Measurements from ENCODE around the gene IREB2. TPM values are rescaled to one million over a fixed set of nuclear protein-coding genes. Genes with fewer than 3 reads are reported as not detected.

Gene IREB2
- total RNA-seq, 1 experiment from 2014 or later, result 89.5 TPM

DNA sequence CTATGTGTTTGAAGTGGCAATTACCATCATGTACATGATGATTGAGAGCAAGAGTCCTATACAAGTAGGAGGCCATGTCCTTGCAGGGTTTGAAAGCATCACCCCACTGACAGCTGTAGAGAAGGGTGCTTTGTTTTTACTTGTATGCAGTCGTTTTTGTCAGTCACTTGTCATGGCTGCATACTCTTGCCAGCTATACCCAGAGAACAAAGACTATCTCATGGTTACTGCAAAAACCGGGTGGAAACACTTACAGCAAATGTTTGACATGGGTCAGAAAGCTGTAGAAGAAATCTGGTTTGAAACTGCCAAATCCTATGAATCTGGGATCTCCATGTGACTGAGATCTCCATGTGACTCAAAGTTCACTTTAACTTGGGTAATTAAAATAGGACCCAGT lies 95.3 kb downstream of the IREB2 start:
- no peak overlapping the region for H3K4me3 Mint-ChIP-seq
- H3K4me1 Mint-ChIP-seq, result no peaks in the 10 kb centered on the region
- TF ChIP-seq CBFB (CRISPR knock-in tag; IDR thresholded peaks at IDR 0.05; ENCODE audit: low read depth) (no peak), OVOL2 (CRISPR knock-in tag; IDR thresholded peaks at IDR 0.05; ENCODE audit: borderline replicate concordance) (no peak), ZNF671 (CRISPR knock-in tag; IDR thresholded peaks at IDR 0.05) (no peak), ZBTB21 (CRISPR knock-in tag; IDR thresholded peaks at IDR 0.05; ENCODE audit: borderline replicate concordance) (no peak), E2F5 (CRISPR knock-in tag; IDR thresholded peaks at IDR 0.05) (no peak)
- peaks cover 4% of the 10 kb centered on the region for H3K27me3 Mint-ChIP-seq (ENCODE audit: low read depth)
- no peak overlapping the region for H3K27ac Mint-ChIP-seq
- POLR2A ChIA-PET, result no interaction called here
- CTCF ChIA-PET, result no interaction called here
- peaks cover 6% of the 10 kb centered on the region for H3K9me3 Mint-ChIP-seq
- DNase-seq (ENCODE audit: low spot score), result no peak
- ATAC-seq, result no peak
- peaks cover 7% of the 10 kb centered on the region; the same call in 1 of the 2 replicates for H3K36me3 Mint-ChIP-seq

DNA sequence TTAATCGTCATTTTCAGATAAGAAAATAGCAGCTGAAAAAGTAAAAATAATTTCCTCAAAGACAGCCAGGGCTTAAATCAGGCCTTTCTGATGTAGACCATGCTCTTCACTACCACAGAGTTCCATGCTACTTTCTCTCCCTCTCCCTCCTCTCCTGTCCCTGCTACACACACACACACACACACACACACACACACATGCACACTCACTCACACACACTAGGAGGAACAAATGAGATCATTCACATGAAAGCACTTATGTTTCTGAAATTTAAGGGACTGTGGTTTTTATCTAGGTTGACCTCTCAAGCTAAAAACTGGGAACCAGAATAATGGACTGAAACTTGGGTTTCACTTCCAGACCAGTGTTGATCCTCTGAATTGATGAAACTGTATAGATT lies 98.1 kb downstream of the IREB2 start:
- ChIA-PET CTCF (no interaction called here), POLR2A (interaction anchor here (0.6 kb wide), 1 partner anchor 46 kb away, joined by 4 read pairs; no protein-coding TSS in a partner anchor)
- Mint-ChIP-seq H3K27ac (no peak overlapping the region), H3K36me3 (no peaks in the 10 kb centered on the region), H3K27me3 (ENCODE audit: low read depth) (no peaks in the 10 kb centered on the region), H3K9me3 (no peaks in the 10 kb centered on the region), H3K4me3 (no peak overlapping the region), H3K4me1 (no peaks in the 10 kb centered on the region)
- no peak for DNase-seq (ENCODE audit: low spot score)
- no peak for TF ChIP-seq SOX15 (CRISPR knock-in tag; IDR thresholded peaks at IDR 0.05)
- no peak for TF ChIP-seq CREB1 (CRISPR knock-in tag; IDR thresholded peaks at IDR 0.05)
- no peak for TF ChIP-seq ATF3 (CRISPR knock-in tag; conservative IDR thresholded peaks at IDR 0.05)
- TF ChIP-seq EMX1 (CRISPR knock-in tag; IDR thresholded peaks at IDR 0.05), result no peak
- no peak for TF ChIP-seq FOXP1 (CRISPR knock-in tag; IDR thresholded peaks at IDR 0.05; ENCODE audit: borderline replicate concordance)
- TF ChIP-seq, protein P1, sequence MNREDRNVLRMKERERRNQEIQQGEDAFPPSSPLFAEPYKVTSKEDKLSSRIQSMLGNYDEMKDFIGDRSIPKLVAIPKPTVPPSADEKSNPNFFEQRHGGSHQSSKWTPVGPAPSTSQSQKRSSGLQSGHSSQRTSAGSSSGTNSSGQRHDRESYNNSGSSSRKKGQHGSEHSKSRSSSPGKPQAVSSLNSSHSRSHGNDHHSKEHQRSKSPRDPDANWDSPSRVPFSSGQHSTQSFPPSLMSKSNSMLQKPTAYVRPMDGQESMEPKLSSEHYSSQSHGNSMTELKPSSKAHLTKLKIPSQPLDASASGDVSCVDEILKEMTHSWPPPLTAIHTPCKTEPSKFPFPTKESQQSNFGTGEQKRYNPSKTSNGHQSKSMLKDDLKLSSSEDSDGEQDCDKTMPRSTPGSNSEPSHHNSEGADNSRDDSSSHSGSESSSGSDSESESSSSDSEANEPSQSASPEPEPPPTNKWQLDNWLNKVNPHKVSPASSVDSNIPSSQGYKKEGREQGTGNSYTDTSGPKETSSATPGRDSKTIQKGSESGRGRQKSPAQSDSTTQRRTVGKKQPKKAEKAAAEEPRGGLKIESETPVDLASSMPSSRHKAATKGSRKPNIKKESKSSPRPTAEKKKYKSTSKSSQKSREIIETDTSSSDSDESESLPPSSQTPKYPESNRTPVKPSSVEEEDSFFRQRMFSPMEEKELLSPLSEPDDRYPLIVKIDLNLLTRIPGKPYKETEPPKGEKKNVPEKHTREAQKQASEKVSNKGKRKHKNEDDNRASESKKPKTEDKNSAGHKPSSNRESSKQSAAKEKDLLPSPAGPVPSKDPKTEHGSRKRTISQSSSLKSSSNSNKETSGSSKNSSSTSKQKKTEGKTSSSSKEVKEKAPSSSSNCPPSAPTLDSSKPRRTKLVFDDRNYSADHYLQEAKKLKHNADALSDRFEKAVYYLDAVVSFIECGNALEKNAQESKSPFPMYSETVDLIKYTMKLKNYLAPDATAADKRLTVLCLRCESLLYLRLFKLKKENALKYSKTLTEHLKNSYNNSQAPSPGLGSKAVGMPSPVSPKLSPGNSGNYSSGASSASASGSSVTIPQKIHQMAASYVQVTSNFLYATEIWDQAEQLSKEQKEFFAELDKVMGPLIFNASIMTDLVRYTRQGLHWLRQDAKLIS (CRISPR knock-in tag; IDR thresholded peaks at IDR 0.05; ENCODE audit: borderline replicate concordance), result no peak
- no peak for TF ChIP-seq TEAD1 (CRISPR knock-in tag; IDR thresholded peaks at IDR 0.05)
- no peak for ATAC-seq

GRCh38 chr15:78537266-78537905 lies 99.4 kb downstream of the IREB2 start:
- ChIA-PET CTCF (no interaction called here), POLR2A (no interaction called here)
- H3K27ac Mint-ChIP-seq, result no peak overlapping the region
- H3K36me3 Mint-ChIP-seq, result peaks cover 7% of the 10 kb centered on the region
- ATAC-seq (no peak), DNase-seq (ENCODE audit: low spot score) (no peak)
- no peaks in the 10 kb centered on the region for H3K9me3 Mint-ChIP-seq
- H3K4me3 Mint-ChIP-seq, result no peak overlapping the region
- no peaks in the 10 kb centered on the region for H3K27me3 Mint-ChIP-seq (ENCODE audit: low read depth)
- H3K4me1 Mint-ChIP-seq, result peaks cover 9% of the 10 kb centered on the region
- TF ChIP-seq ZNF416 (CRISPR knock-in tag; IDR thresholded peaks at IDR 0.05) (no peak), ZNF532 (CRISPR knock-in tag; IDR thresholded peaks at IDR 0.05; ENCODE audit: borderline replicate concordance) (no peak), KAT7 (CRISPR knock-in tag; IDR thresholded peaks at IDR 0.05; ENCODE audit: borderline replicate concordance) (no peak)
- TF ChIP-seq, protein P2, sequence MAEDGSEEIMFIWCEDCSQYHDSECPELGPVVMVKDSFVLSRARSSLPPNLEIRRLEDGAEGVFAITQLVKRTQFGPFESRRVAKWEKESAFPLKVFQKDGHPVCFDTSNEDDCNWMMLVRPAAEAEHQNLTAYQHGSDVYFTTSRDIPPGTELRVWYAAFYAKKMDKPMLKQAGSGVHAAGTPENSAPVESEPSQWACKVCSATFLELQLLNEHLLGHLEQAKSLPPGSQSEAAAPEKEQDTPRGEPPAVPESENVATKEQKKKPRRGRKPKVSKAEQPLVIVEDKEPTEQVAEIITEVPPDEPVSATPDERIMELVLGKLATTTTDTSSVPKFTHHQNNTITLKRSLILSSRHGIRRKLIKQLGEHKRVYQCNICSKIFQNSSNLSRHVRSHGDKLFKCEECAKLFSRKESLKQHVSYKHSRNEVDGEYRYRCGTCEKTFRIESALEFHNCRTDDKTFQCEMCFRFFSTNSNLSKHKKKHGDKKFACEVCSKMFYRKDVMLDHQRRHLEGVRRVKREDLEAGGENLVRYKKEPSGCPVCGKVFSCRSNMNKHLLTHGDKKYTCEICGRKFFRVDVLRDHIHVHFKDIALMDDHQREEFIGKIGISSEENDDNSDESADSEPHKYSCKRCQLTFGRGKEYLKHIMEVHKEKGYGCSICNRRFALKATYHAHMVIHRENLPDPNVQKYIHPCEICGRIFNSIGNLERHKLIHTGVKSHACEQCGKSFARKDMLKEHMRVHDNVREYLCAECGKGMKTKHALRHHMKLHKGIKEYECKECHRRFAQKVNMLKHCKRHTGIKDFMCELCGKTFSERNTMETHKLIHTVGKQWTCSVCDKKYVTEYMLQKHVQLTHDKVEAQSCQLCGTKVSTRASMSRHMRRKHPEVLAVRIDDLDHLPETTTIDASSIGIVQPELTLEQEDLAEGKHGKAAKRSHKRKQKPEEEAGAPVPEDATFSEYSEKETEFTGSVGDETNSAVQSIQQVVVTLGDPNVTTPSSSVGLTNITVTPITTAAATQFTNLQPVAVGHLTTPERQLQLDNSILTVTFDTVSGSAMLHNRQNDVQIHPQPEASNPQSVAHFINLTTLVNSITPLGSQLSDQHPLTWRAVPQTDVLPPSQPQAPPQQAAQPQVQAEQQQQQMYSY (CRISPR knock-in tag; IDR thresholded peaks at IDR 0.05), result no peak
- TF ChIP-seq, protein P3, sequence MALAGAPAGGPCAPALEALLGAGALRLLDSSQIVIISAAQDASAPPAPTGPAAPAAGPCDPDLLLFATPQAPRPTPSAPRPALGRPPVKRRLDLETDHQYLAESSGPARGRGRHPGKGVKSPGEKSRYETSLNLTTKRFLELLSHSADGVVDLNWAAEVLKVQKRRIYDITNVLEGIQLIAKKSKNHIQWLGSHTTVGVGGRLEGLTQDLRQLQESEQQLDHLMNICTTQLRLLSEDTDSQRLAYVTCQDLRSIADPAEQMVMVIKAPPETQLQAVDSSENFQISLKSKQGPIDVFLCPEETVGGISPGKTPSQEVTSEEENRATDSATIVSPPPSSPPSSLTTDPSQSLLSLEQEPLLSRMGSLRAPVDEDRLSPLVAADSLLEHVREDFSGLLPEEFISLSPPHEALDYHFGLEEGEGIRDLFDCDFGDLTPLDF (CRISPR knock-in tag; IDR thresholded peaks at IDR 0.05), result no peak

Measured in WTC11 (cell line).